ENCODE data around the gene EMP2. TPM values are rescaled to one million over a fixed set of nuclear protein-coding genes. Genes with fewer than 3 reads are reported as not detected.
A peak's percentile ranks its signal among the peaks of the same experiment; 100 is the strongest.
"Not testable (repeated sequence)": the region's sequence is repeated elsewhere in the genome, so short reads cannot be mapped to it uniquely, and the experiment has no call there.

The EMP2 gene, protein sequence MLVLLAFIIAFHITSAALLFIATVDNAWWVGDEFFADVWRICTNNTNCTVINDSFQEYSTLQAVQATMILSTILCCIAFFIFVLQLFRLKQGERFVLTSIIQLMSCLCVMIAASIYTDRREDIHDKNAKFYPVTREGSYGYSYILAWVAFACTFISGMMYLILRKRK
- total RNA-seq, result 60.7 TPM

GRCh38 chr16:10579965-10580882 is at the start of gene EMP2:
Gene EMP2, minus strand, starts transcription at chr16:10580598. Its CDS starts 32,981 bp downstream, at chr16:10547617.
- DNase-seq, result peak; percentile 94

- no peak for DNase-seq
Observed at GRCh38 chr16:10629592-10629963, 49.2 kb upstream of the EMP2 start.

DNA sequence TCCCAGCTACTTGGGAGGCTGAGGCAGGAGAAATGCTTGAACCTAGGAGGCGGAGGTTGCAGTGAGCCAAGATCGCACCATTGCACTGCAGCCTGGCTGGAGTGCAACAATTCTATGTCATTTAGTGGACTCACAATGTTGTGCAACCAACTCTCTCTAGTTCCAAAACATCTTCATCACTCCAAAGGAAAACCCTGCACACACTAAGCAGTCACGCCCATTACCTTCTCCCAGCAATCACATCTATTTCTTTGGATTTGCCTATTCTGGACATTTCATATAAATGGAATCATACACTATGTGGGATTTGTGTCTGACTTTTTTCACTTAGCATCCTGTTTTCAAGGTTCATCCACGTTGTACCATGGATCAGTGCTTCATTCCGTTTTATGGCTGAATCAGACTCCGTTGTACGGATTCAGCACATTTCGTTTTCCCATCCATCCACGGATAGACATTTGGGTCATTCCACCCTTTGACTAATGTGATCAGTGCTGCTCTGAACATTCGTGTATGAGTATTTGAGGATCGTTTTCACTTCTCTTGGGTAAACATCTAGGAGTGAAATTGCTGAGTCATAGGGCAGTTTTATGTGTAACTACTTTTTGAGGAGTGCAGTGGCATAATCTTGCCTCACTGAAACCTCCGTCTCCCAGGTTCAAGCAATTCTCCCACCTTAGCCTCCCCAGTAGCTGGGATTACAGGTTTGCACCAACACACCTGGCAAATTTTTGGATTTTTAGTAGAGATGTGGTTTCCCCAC is 45.4 kb upstream of the EMP2 start:
- no peak for DNase-seq

- no peak for DNase-seq
Observed at GRCh38 chr16:10624527-10624926, 44.1 kb upstream of the EMP2 start.

GRCh38 chr16:10623059-10623458 is 42.7 kb upstream of the EMP2 start:
- DNase-seq, result no peak

GRCh38 chr16:10622036-10622921 is 41.9 kb upstream of the EMP2 start:
- peak; percentile 76 for DNase-seq

GRCh38 chr16:10621216-10621949 is 41.0 kb upstream of the EMP2 start:
- DNase-seq, result not testable (repeated sequence)

DNA sequence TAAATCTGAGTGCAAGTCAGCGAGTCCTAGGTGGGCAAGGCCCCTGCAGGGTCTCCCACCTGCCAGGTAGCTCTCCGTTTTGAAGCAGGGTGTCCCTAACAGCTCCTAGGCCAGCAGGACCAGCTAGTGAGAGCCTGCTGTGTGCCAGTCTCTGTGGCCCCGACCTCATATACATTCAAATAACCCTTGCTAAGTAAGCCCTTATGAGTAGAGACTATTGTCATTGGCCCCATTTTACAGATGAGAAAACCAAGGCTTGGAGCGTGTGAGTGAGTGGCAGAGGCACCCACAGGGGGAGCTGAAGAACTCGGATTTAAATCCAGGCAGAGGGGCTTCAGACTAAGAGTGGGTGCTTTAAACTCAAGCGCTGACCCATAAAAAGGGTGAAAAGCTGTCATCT is 39.7 kb upstream of the EMP2 start:
- no peak for DNase-seq

- peak; percentile 76 for DNase-seq
Observed at GRCh38 chr16:10619271-10619849, 39.0 kb upstream of the EMP2 start.

DNA sequence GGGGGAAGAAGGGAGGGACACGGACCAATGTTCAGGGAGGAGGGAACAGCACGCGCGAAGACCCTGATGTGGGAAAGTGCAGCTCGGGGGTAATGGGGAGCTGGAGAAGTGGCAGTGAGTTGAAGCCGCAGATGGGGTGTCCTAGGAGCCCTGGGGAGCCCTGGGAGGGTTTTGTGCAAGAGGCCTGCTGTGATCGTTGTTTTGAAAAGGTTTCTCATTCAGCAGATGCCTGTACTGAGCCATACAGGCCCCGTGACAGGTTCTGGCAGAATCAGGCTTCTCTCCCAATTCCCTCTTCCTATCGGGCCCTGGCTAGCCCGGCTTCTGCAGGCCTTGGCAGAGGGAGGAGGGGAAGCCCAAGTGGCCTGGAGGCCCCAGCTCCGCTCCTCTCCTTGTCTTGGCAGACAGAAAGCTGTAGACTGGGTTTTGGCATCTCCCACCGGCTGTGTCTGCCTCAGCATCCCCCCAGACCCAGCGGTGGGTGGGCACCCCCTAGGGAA is 38.4 kb upstream of the EMP2 start:
- DNase-seq, result no peak

GRCh38 chr16:10617662-10618420 is 37.4 kb upstream of the EMP2 start:
- DNase-seq, result no peak

DNA sequence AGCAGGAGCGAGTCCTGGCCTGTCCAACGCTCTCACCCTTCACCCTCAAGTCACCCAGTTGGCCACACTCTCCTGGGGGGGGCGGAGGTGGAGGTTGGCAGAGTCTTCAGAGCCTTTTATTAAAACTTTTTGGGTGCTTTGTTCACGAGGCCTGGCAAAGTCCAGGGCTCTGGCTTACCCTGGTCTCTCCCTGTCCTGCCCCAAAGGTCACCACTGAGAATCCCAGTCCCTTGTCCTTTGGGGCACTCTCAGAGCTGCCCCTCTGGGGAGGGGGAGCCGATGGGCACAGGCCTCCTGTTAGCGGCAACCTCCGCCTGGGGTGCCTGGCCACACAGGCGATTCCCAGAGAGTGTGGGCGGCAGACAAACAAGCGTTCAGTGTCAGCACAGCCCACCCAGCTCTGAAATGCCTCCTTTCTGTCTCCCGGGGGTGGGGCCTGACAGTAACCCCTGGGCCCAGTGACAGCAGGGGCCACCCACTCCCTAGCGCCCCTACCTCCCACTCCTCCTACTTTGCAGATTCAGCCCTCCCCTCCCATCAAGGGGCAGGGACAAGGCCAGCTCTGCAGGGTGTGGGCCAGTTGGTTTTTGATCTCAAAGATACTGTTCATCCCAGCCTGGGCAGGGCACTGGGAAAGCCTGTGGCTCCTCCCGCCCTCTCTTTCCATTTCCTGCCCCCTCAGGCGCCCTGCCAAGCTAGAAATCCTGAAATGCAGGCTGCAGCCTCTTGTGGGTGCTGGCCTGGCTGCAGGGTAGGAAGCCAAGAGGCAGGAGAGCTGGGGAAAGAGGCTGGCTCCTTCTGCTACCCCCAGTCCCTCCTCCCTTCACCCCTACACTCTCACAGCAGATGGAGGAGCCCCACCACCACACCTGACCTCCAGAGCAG is 36.6 kb upstream of the EMP2 start:
- DNase-seq, result peak; percentile 89

- no peak for DNase-seq
Observed at GRCh38 chr16:10616419-10616755, 36.0 kb upstream of the EMP2 start.

GRCh38 chr16:10614685-10615084 is 34.3 kb upstream of the EMP2 start:
- DNase-seq, result no peak

DNA sequence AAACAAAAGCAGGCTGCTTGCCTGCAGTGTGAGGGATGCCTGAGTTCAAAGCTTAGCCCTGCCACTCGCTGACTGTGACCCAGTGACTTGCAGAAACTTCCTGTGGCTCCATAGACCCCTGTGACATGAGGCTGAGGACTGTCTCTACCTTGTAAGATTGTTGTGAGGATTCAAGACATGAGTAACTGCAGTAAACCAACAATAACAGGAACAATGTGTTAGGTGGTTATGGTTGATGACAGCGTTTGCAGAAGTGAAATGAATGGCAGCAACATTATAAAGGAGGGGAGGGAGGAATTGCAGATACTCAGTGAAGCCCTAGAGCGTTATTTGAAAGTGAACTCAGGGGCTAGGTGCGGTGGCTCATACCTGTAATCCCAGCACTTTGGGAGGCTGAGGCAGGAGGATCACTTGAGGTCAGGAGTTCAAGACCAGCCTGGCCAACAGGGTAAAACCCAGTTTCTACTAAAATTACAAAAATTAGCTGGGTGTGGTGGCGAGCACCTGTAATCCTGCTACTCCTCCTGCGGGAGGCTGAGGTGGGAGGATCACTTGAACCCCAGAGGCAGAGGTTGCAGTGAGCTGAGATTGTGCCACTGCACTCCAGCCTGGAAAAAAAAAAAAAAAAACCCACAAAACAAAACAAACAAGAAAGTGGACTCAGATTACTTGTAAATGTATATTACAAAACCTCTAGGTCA is 33.5 kb upstream of the EMP2 start:
- no peak for DNase-seq

- no peak for DNase-seq
Observed at GRCh38 chr16:10612649-10613179, 32.3 kb upstream of the EMP2 start.

- DNase-seq, result no peak
Observed at GRCh38 chr16:10611825-10612342, 31.5 kb upstream of the EMP2 start.
